Measurements from ENCODE around the gene SLC25A6. TPM values are rescaled to one million over a fixed set of nuclear protein-coding genes. Genes with fewer than 3 reads are reported as not detected.
A peak's percentile ranks its signal among the peaks of the same experiment; 100 is the strongest.
"Not testable (repeated sequence)": the region's sequence is repeated elsewhere in the genome, so short reads cannot be mapped to it uniquely, and the experiment has no call there.

The SLC25A6 gene
- total and polyA plus RNA-seq, 5 experiments from 2014 or later = 251 to 622 (median 427) TPM

GRCh38 chrX:1354036-1355019 lies 37.6 kb downstream of the SLC25A6 start:
- POLR2A ChIA-PET = no interaction called here
- Mint-ChIP-seq H3K27ac (peak overlapping the region in 6 of 10 donors; percentile 56 to 95 (median 63)), H3K9me3 (peaks cover 0 to 3% (median 0%) of the 10 kb centered on the region in 9 donors), H3K27me3 (no peaks in the 10 kb centered on the region), H3K4me3 (peak overlapping the region in 1 of 10 donors; percentile 45), H3K36me3 (peaks cover 3 to 20% (median 15%) of the 10 kb centered on the region in 3 donors), H3K4me1 (peaks cover 4 to 13% (median 8%) of the 10 kb centered on the region in 4 donors)
- DNase-seq (no peak), ATAC-seq (no peak)

DNA sequence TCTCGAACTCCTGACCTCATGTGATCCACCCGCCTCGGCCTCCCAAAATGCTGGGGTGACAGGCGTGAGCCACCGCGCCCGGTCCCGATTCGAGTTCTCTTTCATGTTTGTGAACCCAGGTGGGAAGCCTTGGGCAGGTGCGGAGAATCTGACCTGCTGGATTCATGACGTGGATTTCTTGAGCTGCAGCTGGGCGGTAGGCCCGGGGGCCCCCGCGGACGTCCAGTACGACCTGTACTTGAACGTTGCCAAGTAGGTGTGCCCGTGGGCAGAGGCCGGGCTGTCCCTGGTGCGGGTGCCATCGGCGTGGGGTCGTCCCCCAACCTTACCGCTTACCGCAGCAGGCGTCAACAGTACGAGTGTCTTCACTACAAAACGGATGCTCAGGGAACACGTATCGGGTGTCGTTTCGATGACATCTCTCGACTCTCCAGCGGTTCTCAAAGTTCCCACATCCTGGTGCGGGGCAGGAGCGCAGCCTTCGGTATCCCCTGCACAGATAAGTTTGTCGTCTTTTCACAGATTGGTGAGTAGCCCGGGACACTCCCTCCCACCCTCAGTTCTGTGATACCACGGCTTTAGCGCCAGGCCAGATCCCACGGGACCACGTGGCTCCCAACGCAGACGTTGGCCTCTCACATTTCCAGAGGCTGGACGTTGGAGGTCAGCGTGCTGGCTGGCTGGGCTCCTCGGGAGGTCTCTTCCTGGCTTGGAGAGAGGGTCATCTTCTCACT lies 39.8 kb downstream of the SLC25A6 start:
- ATAC-seq (no peak), DNase-seq (no peak)
- Mint-ChIP-seq H3K27ac (peak overlapping the region in 1 of 10 donors; percentile 53), H3K4me1 (peaks cover 4 to 13% (median 9%) of the 10 kb centered on the region in 4 donors), H3K9me3 (peaks cover 0 to 3% (median 0%) of the 10 kb centered on the region in 9 donors), H3K27me3 (no peaks in the 10 kb centered on the region), H3K36me3 (peaks cover 0 to 3% (median 0%) of the 10 kb centered on the region in 3 donors), H3K4me3 (no peak overlapping the region)
- POLR2A ChIA-PET = no interaction called here

- POLR2A ChIA-PET, H3K4me1 Mint-ChIP-seq, H3K27me3 Mint-ChIP-seq, ATAC-seq, H3K9me3 Mint-ChIP-seq, H3K4me3 Mint-ChIP-seq, DNase-seq, H3K36me3 Mint-ChIP-seq: not testable (repeated sequence)
- peak overlapping the region in 2 of 10 donors; percentile 29 to 90 for H3K27ac Mint-ChIP-seq
These were observed 42.3 kb downstream of the SLC25A6 start for GRCh38 chrX:1349606-1350005.

DNA sequence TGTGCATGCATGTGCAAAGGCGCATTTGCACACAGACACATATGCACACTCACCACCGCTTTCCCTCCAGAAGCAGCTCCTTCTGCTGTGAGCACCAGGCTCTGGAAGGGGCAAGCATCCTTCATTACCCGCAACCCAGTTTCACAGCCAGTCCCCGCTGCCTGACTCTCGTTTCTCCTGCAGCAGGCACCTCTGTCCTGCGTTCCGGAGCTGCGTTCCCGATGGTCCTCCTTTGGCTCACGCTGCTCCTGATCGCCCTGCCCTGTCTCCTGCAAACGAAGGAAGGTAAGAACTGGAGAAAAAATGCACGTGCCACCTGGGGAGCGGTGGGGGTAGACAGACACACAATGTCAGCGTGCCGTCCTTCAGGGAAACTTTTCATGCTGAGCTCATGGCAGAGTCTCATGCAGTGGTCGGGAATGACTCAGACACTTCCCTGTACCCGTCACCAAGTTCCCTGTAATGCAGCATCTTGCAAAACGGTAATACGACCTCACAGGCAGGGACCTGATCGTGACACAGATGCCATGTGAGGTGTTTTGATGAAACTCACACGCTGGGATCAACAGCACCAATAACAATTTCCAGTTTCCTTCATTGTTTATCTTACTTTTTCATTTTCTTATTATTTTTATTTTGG lies 50.2 kb downstream of the SLC25A6 start:
- ATAC-seq (no peak), DNase-seq (no peak)
- Mint-ChIP-seq H3K27me3 (peaks cover 0 to 3% (median 0%) of the 10 kb centered on the region in 5 donors), H3K27ac (no peak overlapping the region), H3K36me3 (peaks cover 0 to 5% (median 2%) of the 10 kb centered on the region in 3 donors), H3K4me1 (peaks cover 4 to 7% (median 6%) of the 10 kb centered on the region in 4 donors), H3K9me3 (peaks cover 0 to 9% (median 0%) of the 10 kb centered on the region in 9 donors), H3K4me3 (no peak overlapping the region)
- POLR2A ChIA-PET = no interaction called here

- Mint-ChIP-seq H3K27me3 (peaks cover 0 to 8% (median 2%) of the 10 kb centered on the region in 5 donors), H3K9me3 (peaks cover 0 to 12% (median 0%) of the 10 kb centered on the region in 9 donors), H3K4me1 (peaks cover 8 to 29% (median 14%) of the 10 kb centered on the region in 4 donors), H3K36me3 (peaks cover 0 to 5% (median 2%) of the 10 kb centered on the region in 3 donors), H3K27ac (peak overlapping the region in 7 of 10 donors; percentile 9 to 83 (median 70)), H3K4me3 (peak overlapping the region; percentile 77 to 95 (median 82))
- DNase-seq (peak in 1 of 10 donors; percentile 7), ATAC-seq (peak; percentile 33 to 37)
- POLR2A ChIA-PET = no interaction called here
These were observed 54.7 kb downstream of the SLC25A6 start for GRCh38 chrX:1336948-1337779.

- POLR2A ChIA-PET = no interaction called here
- peaks cover 0 to 8% (median 2%) of the 10 kb centered on the region in 5 donors for H3K27me3 Mint-ChIP-seq
- peaks cover 0 to 5% (median 2%) of the 10 kb centered on the region in 3 donors for H3K36me3 Mint-ChIP-seq
- DNase-seq = peak in 1 of 10 donors; percentile 19
- ATAC-seq = peak; percentile 42 to 53
- H3K4me1 Mint-ChIP-seq = peaks cover 7 to 29% (median 14%) of the 10 kb centered on the region in 4 donors
- H3K9me3 Mint-ChIP-seq = peaks cover 0 to 12% (median 0%) of the 10 kb centered on the region in 9 donors
- H3K4me3 Mint-ChIP-seq = peak within 1 kb of the TSS; percentile 77 to 95 (median 82)
- peak within 1 kb of the TSS in 7 of 10 donors; percentile 9 to 83 (median 70) for H3K27ac Mint-ChIP-seq
These were observed 55.5 kb downstream of the SLC25A6 start, which contains the start of gene IL3RA for GRCh38 chrX:1336331-1336943. TSS of gene IL3RA (plus strand) at chrX:1336785. CDS start at chrX:1341766, 4,981 bp downstream.

Other genes with a start within 250 kb of the SLC25A6 start
- not detected for gene CRLF2, start 179.5 kb downstream of the SLC25A6 start, total RNA-seq
- not detected for gene CRLF2, start 179.5 kb downstream of the SLC25A6 start, polyA plus RNA-seq
- under 1 TPM; 0.60 to 0.71 TPM for gene CSF2RA, start 123.3 kb downstream of the SLC25A6 start, total RNA-seq
- under 1 TPM in 1 of 3 donors, not detected in 2; 0.34 TPM for gene CSF2RA, start 123.3 kb downstream of the SLC25A6 start, polyA plus RNA-seq
- gene IL3RA, start 55.3 kb downstream of the SLC25A6 start, total RNA-seq = under 1 TPM in 1 of 2 experiments, not detected in 1; 0.36 TPM
- gene IL3RA, start 55.3 kb downstream of the SLC25A6 start, polyA plus RNA-seq = under 1 TPM in 2 of 3 donors, not detected in 1; 0.14 to 0.24 TPM
- 10 to 100 TPM; 24.9 to 27.2 TPM for gene ASMTL, start 60.8 kb upstream of the SLC25A6 start, total RNA-seq
- gene ASMTL, start 60.8 kb upstream of the SLC25A6 start, polyA plus RNA-seq = 10 to 100 TPM; 37.8 to 43.6 (median 42.3) TPM
- gene P2RY8, start 145.1 kb upstream of the SLC25A6 start, total RNA-seq = 100 to 1,000 TPM; 131 to 132 TPM
- gene P2RY8, start 145.1 kb upstream of the SLC25A6 start, polyA plus RNA-seq = 100 to 1,000 TPM; 163 to 190 (median 169) TPM
- 100 to 1,000 TPM; 157 to 159 TPM for gene AKAP17A, start 199.5 kb upstream of the SLC25A6 start, total RNA-seq
- gene AKAP17A, start 199.5 kb upstream of the SLC25A6 start, polyA plus RNA-seq = 10 to 100 TPM; 16.8 to 56.3 (median 22.8) TPM
- gene ASMT, start 222.9 kb upstream of the SLC25A6 start, total RNA-seq = not detected
- not detected for gene ASMT, start 222.9 kb upstream of the SLC25A6 start, polyA plus RNA-seq